Mesodermal cell (in vitro differentiated cells): ENCODE results near the gene TNKS2.

Source experiments
- H3K27ac ChIP-seq: 2 replicates; pipeline ENCODE4 v1.7.0; 2013; ENCODE audit warnings: mild to moderate bottlenecking, low read depth, low read length, moderate library complexity; ENCODE audit not compliant: severe bottlenecking
- H3K36me3 ChIP-seq: 2 replicates; pipeline ENCODE4 v1.7.1; 2013; ENCODE audit warnings: mild to moderate bottlenecking, low read length, moderate library complexity; ENCODE audit not compliant: control insufficient read depth, insufficient read depth
- H3K4me1 ChIP-seq: one replicate; pipeline ENCODE4 v1.7.1; 2013; ENCODE audit warnings: mild to moderate bottlenecking, low read length; ENCODE audit not compliant: insufficient read depth, control insufficient read depth, poor library complexity, severe bottlenecking
- H3K4me3 ChIP-seq: 2 replicates; pipeline ENCODE4 v1.7.0; 2013; ENCODE audit warnings: low read length, control low read depth, mild to moderate bottlenecking; ENCODE audit not compliant: insufficient read depth, poor library complexity, severe bottlenecking; ENCODE audit errors: extremely low read depth
- H3K9me3 ChIP-seq: 2 replicates; pipeline ENCODE4 v1.7.1; 2013; ENCODE audit warnings: mild to moderate bottlenecking, low read length, moderate library complexity; ENCODE audit not compliant: control insufficient read depth
- WGBS, 2 experiments: methylation state at CpG; one replicate each; pipeline ENCODE4 v1.1.5; 2013; ENCODE audit warnings: missing lambda C conversion rate in 2 of 2; ENCODE audit not compliant: insufficient coverage in 2 of 2; 5-methylcytosine and 5-hydroxymethylcytosine counted together

Gene TNKS2

GRCh38 chr10:91864744-91865143 is 66.5 kb downstream of the TNKS2 start:
- Histone ChIP-seq H3K27ac (no peak overlapping the region), H3K4me3 (no peak overlapping the region), H3K9me3 (no peaks in the 10 kb centered on the region), H3K4me1 (peaks cover 5% of the 10 kb centered on the region), H3K36me3 (peaks cover 39% of the 10 kb centered on the region)
- WGBS, 2 experiments: 100% methylated on average over 1 of the region's 2 CpGs

DNA sequence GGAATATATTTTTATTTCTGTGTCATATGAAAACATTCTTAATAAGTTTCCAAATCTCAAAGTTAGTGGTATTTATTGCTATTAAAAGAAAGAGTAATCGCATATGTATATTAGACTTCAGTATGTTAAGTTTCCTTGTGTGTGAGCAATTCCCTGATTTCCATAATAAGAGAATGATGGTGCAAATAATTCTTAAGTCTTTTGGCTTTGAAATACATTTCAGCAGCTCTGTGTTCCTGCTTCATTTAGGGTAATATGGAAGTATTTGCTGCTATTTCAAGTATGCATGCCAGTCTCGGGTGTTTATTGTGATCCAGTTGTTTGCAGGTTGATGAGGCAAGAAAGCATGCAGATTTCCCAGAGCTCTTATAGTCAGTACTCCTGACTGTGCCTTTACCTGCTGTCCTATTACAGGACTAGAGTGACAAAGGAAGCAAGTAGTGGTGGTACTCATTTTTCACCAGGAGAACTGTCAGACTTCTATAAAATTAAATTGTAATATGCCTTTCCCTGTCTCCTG is 67.4 kb downstream of the TNKS2 start:
- 84% methylated on average over 2 of the region's 2 CpGs; no CpG with 5 or more reads in 1 of the 2 experiments for WGBS, 2 experiments
- H3K36me3 ChIP-seq: peaks cover 32% of the 10 kb centered on the region
- peaks cover 5% of the 10 kb centered on the region for H3K4me1 ChIP-seq
- no peaks in the 10 kb centered on the region for H3K9me3 ChIP-seq
- H3K27ac ChIP-seq: no peak overlapping the region
- no peak overlapping the region for H3K4me3 ChIP-seq

DNA sequence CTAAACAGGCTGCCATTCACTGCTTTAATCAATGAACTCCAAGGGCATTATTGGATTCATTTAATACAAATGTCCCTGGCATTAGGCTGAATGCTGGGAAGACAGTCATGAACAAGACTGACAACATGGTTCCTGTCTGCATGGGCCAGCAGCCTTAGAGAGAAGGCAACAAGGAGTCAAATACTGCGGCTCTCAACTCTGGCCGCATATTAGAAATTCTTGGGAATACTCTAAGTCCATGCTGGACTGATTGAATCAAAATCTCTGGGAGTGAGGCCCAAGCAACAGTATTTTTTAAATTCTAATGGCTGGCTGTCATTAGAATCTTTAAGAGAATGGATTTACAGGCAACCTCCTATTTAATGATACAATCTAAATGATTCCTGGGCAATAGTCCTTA is 76.9 kb downstream of the TNKS2 start:
- no peak overlapping the region for H3K27ac ChIP-seq
- no peaks in the 10 kb centered on the region for H3K36me3 ChIP-seq
- H3K4me1 ChIP-seq: peaks cover 2% of the 10 kb centered on the region
- 100% methylated on average over 2 of the region's 2 CpGs for WGBS, 2 experiments
- no peaks in the 10 kb centered on the region for H3K9me3 ChIP-seq
- no peak overlapping the region for H3K4me3 ChIP-seq

DNA sequence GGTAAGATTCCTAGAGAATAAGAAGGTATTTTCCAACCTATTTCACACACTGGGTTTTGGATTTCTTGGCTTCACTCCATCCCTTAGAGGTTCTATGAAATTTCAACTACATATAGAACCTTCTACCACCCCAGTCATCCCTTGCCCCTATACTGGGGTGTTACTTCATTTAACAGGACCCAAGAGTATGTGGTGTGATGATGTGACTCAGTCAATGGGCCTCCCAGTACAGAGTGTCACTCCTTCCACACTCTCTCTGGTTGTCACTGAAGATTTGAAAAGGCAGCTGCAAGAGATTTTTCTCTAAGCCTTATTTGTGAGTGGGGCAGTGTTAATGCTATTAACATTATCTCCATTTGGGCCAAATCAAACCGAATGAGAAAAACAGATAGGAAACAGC is 77.6 kb downstream of the TNKS2 start:
- H3K9me3 ChIP-seq: no peaks in the 10 kb centered on the region

GRCh38 chr10:91879515-91880170 is 81.4 kb downstream of the TNKS2 start:
- H3K27ac ChIP-seq: peak overlapping the region; percentile 43
- no peak overlapping the region for H3K4me3 ChIP-seq
- no peaks in the 10 kb centered on the region for H3K36me3 ChIP-seq
- peaks cover 20% of the 10 kb centered on the region for H3K4me1 ChIP-seq
- H3K9me3 ChIP-seq: no peaks in the 10 kb centered on the region
- WGBS, 2 experiments: 43 to 49% methylated on average over 5 of the region's 7 CpGs

More for the DNA sequence above, 77.6 kb downstream of the TNKS2 start:
- no peaks in the 10 kb centered on the region for H3K36me3 ChIP-seq
- WGBS, 2 experiments: no CpG with 5 or more reads among the region's 1 CpG
- peaks cover 6% of the 10 kb centered on the region for H3K4me1 ChIP-seq
- no peak overlapping the region for H3K27ac ChIP-seq
- no peak overlapping the region for H3K4me3 ChIP-seq

- peak overlapping the region; percentile 43 for H3K27ac ChIP-seq
- WGBS, 2 experiments: 57 to 88% methylated on average over 1 to 2 of the region's 3 CpGs
Observed at GRCh38 chr10:91880310-91880709, 82.1 kb downstream of the TNKS2 start.

GRCh38 chr10:91883549-91884444 is 85.6 kb downstream of the TNKS2 start:
- Histone ChIP-seq H3K4me3 (no peak overlapping the region), H3K4me1 (peaks cover 40% of the 10 kb centered on the region), H3K36me3 (no peaks in the 10 kb centered on the region), H3K27ac (peak overlapping the region; percentile 87), H3K9me3 (no peaks in the 10 kb centered on the region)
- 40 to 46% methylated on average over 17 to 19 of the region's 20 CpGs for WGBS, 2 experiments

More at GRCh38 chr10:91880310-91880709, 82.1 kb downstream of the TNKS2 start:
- Histone ChIP-seq H3K4me1 (peaks cover 24% of the 10 kb centered on the region), H3K4me3 (no peak overlapping the region), H3K9me3 (no peaks in the 10 kb centered on the region), H3K36me3 (no peaks in the 10 kb centered on the region)

- no peak overlapping the region for H3K4me3 ChIP-seq
- H3K4me1 ChIP-seq: peaks cover 40% of the 10 kb centered on the region
- H3K27ac ChIP-seq: peak overlapping the region; percentile 87
- no peaks in the 10 kb centered on the region for H3K9me3 ChIP-seq
- no peaks in the 10 kb centered on the region for H3K36me3 ChIP-seq
- 71% methylated on average over 1 of the region's 1 CpG for WGBS, 2 experiments
Observed at GRCh38 chr10:91884536-91884935, 86.3 kb downstream of the TNKS2 start.

DNA sequence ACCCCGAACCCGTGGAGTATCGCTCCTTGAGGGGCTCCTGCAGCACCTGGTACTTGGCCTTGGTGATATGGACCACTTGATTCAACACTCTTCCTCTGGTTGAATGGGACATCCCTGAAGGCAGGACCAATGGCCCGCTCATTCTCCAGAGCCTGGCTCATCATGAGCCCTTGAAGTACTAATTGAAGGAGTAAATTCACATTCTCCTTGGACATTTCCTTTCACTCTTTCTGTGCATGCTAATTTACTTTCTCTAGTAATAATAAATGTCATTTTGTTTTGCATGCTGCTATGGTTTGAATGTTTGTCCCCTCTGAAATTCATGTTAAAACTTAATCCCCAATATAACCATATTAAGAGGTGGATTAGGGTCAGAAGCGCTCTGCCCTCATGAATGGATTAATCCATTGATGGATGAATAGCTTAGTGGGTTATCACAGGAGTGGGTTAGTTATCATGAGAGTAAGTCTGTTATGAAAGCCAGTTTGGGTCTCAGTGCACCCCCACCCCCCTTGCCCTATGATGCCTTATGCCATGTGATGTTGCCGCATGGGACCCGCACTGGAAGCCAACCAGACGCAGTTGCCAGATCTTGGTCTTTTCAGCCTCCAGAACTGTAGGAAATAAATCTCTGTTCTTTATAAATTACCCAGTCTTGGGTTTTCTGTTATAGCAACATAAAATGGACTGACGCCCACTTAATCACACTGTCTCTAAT is 87.3 kb downstream of the TNKS2 start:
- Histone ChIP-seq H3K36me3 (no peaks in the 10 kb centered on the region), H3K27ac (no peak overlapping the region), H3K4me3 (no peak overlapping the region), H3K9me3 (no peaks in the 10 kb centered on the region), H3K4me1 (peaks cover 36% of the 10 kb centered on the region)
- 97 to 100% methylated on average over 3 to 6 of the region's 9 CpGs for WGBS, 2 experiments

DNA sequence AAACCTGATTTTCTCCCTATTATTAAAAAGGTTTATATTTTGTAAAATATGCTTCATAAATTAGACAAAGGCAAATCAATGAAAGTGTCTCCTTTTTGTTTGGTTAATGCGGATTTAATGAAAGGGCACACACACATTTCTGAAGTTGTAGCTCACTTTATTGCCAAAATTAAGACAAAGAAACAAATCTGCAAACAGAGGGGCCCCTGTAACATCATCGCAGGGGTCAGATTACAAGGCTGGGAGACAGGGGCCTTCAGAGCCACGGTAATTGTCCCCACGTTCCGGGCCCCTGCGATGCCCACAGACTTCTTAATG is 88.7 kb downstream of the TNKS2 start:
- WGBS, 2 experiments: 0% methylated on average over 2 to 4 of the region's 6 CpGs
- peaks cover 39% of the 10 kb centered on the region for H3K4me1 ChIP-seq

More for the DNA sequence above, 88.7 kb downstream of the TNKS2 start:
- Histone ChIP-seq H3K27ac (peak overlapping the region; percentile 93), H3K9me3 (no peaks in the 10 kb centered on the region), H3K36me3 (no peaks in the 10 kb centered on the region), H3K4me3 (peak overlapping the region; percentile 6)
